ENCODE results near the gene ARIH2.

DNA sequence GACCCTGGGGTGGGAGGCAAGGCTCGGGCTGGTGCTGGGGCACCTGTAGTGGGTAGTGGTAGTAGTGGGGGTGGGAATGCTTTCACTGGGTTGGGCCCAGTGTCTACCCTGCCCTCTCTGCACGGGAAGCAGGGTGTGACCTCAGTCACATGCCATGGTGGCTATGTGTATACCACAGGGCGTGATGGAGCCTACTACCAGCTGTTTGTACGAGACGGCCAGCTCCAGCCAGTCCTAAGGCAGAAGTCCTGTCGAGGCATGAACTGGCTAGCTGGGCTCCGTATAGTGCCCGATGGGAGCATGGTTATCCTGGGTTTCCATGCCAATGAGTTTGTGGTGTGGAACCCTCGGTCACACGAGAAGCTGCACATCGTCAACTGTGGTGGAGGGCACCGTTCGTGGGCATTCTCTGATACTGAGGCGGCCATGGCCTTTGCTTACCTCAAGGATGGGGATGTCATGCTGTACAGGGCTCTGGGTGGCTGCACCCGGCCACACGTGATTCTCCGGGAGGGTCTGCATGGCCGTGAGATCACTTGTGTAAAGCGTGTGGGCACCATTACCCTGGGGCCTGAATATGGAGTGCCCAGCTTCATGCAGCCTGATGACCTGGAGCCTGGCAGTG is 94.6 kb downstream of the ARIH2 start:
- no peak for TF ChIP-seq POLR2AphosphoS5 (IDR thresholded peaks at IDR 0.05; ENCODE audit: low read depth, low read length)
- TF ChIP-seq, protein P1, sequence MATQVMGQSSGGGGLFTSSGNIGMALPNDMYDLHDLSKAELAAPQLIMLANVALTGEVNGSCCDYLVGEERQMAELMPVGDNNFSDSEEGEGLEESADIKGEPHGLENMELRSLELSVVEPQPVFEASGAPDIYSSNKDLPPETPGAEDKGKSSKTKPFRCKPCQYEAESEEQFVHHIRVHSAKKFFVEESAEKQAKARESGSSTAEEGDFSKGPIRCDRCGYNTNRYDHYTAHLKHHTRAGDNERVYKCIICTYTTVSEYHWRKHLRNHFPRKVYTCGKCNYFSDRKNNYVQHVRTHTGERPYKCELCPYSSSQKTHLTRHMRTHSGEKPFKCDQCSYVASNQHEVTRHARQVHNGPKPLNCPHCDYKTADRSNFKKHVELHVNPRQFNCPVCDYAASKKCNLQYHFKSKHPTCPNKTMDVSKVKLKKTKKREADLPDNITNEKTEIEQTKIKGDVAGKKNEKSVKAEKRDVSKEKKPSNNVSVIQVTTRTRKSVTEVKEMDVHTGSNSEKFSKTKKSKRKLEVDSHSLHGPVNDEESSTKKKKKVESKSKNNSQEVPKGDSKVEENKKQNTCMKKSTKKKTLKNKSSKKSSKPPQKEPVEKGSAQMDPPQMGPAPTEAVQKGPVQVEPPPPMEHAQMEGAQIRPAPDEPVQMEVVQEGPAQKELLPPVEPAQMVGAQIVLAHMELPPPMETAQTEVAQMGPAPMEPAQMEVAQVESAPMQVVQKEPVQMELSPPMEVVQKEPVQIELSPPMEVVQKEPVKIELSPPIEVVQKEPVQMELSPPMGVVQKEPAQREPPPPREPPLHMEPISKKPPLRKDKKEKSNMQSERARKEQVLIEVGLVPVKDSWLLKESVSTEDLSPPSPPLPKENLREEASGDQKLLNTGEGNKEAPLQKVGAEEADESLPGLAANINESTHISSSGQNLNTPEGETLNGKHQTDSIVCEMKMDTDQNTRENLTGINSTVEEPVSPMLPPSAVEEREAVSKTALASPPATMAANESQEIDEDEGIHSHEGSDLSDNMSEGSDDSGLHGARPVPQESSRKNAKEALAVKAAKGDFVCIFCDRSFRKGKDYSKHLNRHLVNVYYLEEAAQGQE (IDR thresholded peaks at IDR 0.05; ENCODE audit: insufficient read depth in 1 of 2, low read depth in 2 of 2, low read length in 2 of 2), result no peak
